ENCODE measurements around the gene KY. TPM values are rescaled to one million over a fixed set of nuclear protein-coding genes. Genes with fewer than 3 reads are reported as not detected.

The KY gene
- total RNA-seq, 1 donor from 2014 or later = 1.7 TPM

DNA sequence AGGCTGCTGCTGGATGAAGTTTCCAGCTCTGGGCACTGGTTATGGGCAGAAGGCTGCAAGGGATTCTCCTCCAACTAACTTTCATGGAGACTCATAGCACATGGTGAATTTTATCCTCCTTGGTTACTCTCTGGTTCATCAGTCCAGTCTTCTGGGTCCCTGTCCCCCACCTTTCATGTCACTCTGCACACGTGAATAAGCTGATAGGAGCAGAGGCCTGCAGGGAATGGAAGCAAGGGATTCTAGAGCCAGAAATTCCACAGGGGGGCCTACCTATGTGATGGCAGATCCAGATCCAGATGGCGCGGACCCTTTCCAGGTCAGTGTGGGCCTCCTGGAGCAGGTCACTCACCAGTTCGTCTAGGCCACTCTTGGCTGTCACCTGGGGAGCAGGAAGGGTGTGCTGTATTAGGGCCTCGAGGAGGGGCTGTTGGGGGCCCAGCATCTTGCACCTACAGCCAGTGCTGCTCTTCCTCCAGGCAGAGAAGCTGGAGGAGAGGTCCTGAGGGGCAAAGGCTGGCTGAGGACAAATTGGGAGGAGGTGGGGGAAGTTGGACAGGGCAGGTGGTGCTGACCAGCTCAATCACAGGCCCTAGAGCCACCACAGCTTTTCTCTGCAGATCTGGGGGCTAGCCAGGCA is 30.2 kb downstream of the KY start:
- no peak for DNase-seq (ENCODE audit: low spot score)

DNA sequence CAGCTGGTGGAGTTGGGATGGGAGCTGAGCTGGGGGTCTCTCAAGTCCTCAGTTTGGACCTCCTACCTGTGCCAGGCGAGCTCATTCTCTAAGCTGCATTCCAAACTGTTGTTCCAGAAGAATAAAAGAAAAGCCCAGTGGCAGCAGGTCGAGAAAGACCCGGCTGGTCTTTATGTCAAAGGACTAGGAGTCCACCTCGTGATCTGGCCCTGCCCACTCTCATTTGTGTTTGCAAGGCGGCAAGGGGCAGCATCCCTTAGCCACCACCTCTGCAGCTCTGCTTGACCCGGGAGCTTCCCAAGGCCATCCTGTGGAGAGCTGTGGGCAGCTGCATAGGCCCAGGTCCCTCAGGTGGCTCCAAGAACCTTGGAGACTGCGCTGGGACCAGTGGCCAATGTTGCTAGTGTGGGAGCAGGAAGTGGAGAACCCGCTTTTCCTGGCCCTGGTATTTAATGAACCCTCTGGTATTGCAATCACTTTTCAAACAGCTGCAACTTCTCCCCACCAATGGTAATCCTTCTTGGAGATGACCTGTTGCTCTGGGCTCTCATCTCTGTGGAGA is 30.9 kb downstream of the KY start:
- no peak for DNase-seq (ENCODE audit: low spot score)

- DNase-seq (ENCODE audit: low spot score) = no peak
Measured at GRCh38 chr3:134619301-134619615, 31.6 kb downstream of the KY start.

GRCh38 chr3:134618478-134619300 is 32.1 kb downstream of the KY start:
- no peak for DNase-seq (ENCODE audit: low spot score)

DNA sequence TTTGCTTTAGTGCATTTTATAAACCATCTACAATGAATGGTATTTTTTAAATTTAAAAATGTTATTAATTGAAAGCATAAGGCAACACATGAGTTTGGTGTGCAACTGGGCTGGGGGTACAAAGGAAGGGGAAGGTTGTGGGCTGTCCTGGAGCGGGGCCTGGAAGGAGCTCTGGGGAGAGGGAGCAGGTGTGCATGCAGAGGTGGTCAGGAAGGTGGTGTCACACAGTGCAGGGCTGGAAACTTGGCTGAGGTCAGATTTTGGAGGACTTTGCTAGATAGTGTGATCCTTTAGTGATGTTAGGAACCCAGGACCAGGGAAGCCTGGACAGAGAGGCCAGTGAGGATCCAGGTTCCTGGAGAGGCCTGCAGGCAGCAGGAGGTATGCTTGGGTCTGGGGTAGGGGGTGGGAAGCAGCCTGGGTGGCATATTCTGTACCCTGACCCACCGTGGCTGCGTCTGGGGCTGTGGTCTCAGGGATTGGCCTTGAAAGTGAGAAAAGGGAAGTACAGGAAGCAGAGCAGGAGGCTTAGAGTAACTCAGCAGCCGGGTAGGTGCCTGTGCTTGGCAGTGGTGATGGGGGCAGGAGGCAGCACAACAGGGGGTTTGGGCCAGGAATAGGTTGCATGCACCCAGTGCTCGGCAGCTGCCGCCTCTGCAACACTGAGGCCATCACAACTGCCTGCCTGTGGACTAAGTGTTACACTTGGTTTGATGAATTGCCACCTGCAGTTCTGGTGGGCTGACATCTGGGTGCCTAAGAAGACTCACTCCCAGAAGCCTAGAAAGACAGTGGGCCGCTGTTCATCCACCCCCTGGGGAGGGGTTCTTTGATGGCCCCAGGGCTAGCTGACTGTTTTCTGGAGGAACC is 33.0 kb downstream of the KY start:
- DNase-seq (ENCODE audit: low spot score) = no peak

DNA sequence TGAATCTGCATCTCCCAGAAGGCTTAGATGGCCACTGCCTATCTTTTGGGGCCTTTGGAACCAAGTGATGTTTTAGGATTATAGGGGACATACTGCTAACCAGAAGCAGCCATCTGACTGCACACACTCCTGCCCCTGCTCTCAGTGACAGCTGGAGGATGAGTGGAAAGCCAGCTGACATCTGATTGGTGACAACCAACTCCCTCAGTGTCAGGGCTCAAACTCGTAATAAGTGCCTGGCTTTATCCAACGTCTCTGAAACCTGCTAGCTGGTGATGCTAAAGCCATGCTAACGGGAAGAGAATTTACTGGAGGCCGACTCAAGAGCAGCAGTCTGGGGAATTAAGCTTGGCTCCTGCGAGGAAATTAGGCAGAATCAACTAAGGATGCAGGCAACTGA is 35.1 kb downstream of the KY start:
- no peak for DNase-seq (ENCODE audit: low spot score)

GRCh38 chr3:134614955-134615354 is 35.9 kb downstream of the KY start:
- DNase-seq (ENCODE audit: low spot score) = no peak

DNA sequence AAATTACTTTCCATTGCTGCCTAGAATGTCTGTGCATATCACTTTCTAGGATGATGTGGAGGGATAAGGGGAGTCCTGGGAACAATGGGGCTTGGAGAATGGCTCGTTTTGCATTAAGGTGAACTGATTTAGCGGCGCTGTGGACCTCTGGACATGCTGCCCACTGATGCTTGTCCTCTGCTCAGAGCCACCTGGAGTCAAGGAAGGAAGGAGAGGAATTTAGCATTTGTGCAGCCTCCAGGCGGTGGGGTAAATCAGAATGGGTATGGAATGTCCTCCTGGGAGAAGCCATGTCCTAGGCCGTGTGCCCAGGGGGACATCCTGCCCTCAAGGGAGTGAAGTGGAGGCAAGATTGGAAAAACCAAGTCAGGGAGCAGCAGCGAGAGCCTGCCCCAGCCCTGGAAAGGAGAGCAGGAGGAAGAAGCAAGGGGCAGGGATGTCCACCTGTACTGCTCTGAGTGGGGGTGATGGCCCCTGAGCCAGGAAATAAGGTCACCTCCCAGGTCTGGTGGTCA is 37.8 kb downstream of the KY start:
- no peak for DNase-seq (ENCODE audit: low spot score)

DNA sequence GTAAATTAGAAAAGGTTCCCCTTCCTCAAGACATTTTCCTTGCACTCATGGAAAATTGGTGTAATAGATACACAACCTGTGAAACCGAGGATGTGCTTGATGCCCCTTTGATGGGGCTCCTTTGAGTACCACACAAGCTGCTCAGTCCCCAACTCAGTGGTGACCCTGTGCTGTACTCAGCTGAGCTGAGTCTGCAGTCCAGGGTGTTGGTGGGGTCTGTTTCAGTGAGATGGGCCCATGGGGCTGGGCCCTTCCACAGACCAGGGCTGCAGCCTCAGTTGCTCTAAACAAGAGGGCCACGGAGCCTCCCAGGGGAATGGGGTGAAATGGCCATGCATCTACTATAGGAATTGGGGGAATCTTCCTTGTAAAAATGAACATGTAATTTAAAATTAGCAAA is 39.3 kb downstream of the KY start:
- no peak for DNase-seq (ENCODE audit: low spot score)

DNA sequence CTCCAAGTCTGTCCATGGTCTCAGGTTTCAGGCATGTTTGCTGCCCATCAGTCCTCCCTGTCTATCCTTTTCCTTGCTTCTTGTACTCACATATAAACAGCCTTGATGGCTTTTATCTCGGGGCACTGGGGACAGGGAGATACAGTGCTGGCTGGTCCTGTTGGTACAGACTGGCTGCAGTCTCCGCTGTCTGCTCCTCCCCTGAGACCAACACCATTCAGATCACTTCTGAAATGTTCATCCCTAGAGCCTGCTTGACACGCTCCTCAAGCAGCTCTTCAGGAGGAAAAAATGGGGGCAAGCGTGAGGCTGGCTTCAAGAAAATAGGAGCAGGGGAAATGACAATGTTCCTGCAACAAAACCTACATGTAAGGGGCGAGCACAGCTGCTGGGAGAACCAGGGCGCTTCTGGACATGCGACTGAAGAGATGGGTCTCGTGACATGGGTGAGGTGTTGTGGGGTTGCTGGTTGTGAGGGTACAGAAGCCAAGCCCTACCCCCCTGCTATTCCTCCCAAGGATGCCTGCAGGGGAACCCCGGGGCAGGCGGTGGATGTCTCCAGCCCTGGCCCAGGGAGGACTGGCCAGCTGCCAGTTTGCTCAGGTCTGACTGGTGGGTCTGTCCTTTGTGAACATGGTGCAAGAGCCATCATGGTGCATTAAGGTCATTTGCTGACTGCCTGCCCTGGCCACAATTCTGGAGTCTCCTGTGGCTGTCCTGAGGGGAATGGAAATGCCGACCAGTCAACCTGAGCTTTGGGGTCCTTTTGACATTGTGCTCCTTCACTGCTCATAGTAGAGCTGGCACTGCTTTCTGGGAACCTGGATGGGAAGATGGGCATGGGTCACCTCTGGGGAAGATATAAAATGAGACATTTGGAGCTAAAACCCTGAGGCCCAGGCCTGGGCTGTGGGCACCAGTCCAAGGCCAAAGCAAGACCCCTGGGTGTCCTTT is 40.1 kb downstream of the KY start:
- no peak for DNase-seq (ENCODE audit: low spot score)

DNA sequence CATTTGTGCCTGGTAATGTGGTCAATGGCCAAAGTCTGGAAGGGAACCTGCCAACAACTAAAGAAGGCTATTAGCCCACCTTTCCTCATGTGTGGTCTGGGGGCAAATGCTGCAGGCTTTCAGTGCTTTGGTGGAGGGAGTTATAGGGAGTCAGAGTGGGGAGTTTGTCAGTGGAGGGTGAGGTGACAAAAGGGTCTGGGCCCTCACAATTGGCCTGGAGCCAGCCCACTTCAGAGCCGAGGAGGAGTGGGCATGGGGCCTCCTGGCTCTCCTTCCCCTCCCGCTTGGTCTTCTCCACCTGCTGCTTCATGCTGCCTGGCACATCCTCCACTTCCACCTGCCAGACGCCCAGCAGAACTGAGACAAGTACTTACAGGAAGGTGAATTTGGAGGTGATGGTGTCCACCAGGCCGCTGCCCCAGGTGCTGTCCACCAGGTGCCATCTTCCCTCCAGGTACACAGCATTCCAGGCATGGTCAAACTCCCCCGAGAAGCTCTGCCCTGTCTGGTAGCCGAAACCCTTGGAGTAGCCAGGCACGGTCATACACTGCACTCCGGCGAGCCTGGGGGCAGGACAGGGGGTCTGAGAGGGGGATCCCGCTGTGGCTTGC is 40.9 kb downstream of the KY start:
- DNase-seq (ENCODE audit: low spot score) = no peak

DNA sequence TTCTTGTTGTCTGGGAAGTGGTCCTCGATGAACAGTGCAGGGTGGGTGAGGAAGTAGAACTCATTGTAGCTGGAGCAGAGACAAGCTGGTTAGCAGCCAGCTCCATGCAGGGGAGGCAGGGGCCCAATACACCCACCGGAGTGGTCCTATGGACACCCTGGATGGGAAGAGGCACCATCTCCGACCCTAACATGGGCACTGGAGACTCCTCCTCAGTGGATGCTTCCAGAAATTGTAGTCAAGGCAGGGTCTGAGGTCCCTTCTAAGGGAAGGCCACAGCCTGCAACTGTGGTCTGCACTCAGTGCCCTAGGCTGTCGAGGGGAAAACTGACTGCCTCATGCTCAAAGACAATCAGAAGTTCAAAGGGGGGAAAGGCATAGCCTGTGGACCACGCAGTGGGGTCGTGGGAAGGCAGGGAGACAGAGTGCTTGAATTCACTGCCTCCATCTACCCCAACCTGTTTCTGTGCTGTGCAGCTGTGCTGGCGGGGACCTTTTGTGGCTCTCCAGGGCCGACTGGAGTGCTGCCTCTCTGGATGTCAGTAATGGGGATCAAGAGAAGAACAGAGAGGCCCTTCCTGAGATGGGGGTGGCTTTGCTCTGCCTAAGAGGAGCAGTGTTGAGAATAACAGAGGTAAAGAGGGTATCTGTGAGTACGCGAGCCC is 41.9 kb downstream of the KY start:
- DNase-seq (ENCODE audit: low spot score) = no peak

DNA sequence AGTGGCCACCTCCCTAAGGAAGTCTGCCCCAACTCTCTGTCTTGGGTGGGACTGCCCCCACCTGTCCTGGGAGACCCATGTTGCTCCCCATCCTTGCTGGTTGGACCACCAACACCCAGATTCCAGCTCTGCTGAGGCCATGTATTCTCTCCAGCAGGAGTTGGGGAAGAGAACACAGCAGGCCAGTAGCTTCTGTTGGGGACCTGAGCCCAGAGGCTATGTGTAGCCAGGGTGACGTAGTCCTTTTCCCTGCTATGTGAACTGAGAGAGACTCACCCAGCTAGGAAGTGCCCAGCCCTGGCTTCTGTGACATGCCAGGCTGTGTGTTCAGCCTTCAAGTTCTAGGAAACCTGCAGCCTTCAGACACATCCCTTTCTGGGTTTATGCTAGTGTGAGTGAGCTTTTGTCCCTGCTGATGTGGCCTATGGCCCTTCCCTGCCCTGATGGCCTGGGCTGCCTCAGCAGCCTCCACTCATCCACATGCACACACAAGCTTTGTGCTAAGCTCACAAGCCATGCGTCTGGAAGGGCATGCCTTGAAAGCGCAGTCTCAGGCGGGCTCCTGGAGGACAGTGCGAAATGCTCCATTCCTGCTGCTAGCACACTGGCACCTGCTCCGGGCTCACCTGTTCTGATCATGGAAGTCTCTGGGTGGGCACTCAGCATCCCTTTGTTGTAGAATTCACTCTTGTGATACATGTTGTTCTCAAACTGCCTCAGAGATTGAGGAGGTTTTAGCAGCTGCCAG is 42.6 kb downstream of the KY start:
- DNase-seq (ENCODE audit: low spot score) = no peak

DNA sequence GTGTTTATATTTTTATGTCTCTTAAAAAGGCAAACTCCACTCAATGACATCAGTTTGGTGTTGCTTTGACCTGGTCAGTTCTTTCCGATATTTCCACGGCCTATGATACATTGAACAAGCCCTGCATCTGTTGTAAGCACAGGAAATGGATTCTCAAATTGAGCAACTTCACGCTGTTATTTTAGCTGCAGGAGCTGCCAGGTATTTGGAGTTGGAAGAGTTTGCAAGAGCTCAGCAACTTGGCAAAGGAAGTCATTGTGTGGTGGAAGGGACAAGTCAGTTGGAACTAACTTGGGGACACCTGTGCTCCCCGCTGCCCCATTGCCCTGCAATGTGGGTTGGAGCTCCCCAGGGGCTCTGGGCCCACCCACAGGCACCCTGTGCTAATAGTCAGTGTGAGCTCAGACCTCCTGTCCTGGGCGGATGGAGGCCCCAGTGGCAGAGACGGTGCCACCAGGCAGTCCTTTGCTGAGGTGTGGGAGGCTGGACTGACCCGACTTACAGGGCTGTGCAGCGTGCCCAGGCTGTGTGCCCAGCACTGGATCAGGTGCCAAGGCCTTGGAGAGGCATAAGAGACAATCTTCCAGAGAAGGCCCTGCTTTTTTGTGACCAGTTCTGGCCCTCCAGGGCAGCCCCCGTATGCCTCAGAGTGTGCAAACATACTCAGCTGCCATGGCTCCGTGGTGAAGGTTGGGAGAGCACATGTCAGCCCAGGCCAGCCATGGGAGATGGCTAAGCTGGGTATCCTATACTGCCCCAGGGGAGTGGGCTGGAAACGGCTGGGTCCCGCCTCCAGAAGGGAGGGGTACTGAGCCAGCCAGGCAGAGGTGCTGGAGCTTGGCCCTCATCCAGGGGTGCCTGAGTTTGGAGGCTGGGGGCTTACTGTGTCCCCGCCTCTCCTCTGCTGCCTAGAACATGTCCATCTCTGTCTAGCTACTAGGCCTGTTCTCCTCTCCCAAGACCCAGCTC is 43.5 kb downstream of the KY start:
- DNase-seq (ENCODE audit: low spot score) = no peak

DNA sequence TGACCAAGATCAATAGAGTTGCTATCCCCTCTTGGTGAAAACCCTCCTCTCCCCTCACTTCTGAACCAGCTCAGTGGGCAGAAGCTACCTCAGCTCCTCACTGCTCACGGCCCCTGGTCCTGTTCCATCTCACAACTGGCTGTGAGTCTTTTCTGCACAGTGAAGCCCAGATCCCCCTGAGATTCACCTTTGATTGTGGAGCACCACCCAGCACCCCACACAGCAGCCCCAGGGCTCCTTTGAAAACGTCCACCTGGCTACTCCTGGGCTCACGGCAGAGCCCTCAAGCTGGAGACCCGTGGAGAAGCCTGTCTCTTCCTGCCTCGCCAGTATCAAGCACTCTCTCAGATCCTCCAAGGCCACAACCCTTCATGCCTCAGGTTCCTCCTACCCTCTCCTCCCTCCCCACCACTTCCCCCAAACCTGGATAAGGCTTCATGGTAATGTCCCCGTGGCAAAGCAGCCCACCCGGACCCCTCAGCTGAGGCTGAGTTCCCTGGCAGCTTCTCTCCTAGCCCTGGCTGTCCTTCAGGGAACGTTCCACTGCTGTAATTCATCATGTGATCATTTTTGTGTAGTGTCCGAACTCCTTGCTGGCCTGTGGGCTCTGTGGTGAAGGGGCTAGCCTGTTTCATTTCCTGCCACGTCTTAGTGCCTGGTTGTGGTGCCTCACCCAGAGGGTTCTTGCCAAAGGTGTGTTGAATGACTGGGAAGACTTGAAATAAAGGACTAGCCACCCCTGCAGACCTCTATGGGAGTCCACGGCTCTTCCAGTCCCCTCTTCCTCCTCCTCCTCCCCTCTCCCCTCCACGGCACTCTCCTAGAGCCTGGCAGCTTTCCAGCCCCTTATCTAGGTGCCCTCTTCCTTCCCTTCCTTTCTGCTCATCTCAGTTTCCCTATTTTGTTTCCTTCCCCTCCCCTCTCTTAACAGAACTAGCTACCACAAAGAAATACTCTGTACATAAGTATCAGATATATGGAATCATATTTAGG is 44.5 kb downstream of the KY start:
- no peak for DNase-seq (ENCODE audit: low spot score)

DNA sequence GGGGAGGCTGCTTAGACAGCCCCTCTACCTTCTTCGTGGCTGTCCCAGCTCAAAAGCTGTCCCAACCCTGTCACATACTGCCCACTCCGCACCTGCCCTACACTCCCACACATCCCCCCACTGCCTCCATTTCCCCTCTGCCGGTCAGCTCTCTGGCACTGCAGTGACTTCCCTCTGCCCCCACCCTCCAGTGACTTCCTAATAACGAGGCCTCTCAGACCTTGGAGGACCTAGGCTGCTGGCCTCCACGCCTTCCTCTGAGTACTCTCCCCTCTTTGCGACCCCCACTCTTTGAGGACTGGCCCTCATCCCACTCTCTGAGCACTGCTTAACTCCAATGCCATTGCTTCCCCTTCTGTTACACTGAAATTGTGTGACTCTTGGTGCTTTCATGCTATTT is 45.3 kb downstream of the KY start:
- DNase-seq (ENCODE audit: low spot score) = no peak

DNA sequence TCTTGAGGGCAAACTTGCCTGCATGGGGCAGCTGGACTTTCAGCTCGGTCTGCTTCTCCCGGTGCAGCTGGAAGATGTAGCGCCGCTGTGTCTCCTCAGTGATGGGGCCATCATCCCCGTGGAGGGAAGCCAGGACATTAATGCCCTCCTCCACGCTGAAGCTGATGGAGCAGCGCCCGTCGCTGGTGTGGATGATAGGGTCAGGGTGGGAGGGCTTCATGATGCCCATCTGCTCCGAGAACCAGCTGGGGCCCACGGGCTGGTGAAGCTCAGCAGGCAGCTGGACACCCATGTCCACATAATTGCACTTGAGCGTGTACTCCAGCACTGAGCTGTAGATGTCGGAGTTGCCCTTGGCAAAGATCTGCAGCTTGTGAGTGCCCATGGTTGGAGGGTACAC is 46.9 kb downstream of the KY start:
- DNase-seq (ENCODE audit: low spot score) = no peak
